HG03060 (cell line): ENCODE data around the gene ZNF549.

Experiments used
- ATAC-seq: cut with Tn5 transposase; IDR thresholded peaks from one replicate; pipeline ENCODE4 v1.9.1; 2021; ENCODE audit warnings: low read depth, moderate number of reproducible peaks; ENCODE audit not compliant: unreplicated experiment

The ZNF549 gene

DNA sequence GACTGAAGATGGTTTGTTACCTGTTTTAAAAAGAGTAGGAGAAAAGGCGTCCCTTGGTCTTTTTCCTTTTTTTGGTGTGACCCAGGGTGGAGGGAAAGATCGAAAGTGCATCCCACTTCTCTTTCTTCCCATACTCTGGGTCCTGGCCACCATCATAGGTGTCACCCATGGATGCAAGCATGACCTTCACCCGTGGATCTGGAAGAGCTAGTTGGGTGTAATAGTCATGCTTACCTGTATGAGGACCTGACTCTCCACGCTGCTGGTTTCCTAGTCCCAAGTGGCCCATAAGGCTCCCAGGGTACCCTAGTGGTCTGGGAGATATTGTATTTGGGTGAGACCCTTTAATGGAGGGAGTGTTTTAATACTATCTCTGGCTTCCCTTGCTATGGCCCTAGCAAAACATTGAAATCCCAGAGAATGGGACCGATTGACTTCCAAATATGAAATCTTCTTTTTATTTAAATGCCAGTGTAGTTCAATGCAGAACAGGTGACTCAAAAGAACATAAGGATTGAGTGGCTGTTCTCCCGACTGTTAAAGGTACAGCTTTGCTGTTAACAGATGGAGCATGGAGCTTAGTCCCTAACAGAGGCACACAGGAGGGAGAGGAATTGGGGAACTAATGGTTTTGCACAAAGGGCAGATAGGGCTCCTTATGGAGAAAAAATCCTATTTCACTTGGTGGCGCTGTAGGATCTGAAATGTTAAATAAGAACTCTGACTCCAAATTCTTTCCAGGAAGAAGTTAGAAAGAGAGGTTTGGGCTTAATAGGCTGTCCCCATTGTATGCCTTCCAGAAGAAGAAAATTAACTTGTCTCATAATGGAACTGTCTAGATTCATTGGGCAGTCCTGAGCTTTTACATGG is 39.5 kb downstream of the ZNF549 start:
- no peak for ATAC-seq

DNA sequence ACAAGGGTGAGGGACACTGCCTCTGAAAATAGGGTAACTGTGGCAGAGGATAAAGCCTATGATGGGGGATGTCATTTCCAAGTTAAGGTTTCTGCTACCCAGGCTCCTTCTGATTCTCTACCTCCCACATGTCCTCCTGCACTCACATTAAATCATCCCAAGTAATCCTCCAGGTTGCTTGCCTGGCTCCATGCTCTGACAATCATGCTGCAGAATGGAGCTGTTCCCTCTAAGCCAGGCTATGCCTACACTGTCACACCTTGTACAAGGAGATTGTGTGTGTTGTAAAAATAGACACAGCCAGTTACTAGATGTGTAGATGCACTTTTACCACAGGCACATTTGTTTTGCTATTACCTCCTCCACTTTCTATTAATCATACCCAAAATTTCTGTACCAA is 43.6 kb downstream of the ZNF549 start:
- ATAC-seq, result no peak

DNA sequence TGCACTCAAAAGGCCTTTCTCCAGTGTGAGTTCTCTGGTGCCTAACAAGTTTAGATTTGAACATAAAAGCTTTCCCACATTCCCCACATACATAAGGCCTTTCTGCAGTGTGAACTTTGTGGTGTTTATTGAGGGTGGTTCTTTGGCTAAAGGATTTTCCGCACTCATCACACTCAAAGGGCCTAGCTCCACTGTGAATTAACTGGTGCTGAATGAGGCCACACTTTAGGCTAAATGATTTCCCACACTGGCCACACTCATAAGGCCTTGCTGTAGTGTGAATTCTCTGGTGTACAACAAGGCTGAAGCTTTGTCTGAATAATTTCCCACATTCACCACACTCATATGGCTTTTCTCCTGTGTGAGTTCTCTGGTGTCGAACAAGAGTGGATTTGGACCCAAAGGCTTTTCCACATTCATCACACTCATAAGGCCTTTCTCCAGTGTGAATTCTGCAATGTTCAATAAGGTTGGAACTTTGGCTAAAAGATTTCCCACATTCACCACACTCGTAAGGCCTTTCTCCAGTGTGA is 45.3 kb downstream of the ZNF549 start:
- no peak for ATAC-seq

DNA sequence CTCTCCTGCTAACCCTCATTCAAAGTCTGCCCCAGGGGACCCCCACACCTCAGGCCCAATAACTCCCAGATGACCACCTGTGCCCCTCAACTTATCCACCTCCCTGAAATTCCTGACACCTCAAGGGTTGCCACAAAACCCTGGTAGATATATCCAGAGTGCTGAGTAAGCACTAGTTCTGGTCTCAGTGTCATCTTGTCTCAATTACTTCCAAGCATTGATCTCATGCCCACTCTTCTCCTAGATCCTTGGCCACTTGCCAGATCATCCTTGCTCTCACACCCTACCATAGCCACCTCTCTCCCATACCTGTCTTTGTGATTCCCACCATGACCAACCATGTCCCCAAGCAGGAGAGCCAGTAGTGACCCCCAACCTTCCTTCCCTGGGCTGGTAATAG is 49.5 kb downstream of the ZNF549 start:
- ATAC-seq, result no peak

DNA sequence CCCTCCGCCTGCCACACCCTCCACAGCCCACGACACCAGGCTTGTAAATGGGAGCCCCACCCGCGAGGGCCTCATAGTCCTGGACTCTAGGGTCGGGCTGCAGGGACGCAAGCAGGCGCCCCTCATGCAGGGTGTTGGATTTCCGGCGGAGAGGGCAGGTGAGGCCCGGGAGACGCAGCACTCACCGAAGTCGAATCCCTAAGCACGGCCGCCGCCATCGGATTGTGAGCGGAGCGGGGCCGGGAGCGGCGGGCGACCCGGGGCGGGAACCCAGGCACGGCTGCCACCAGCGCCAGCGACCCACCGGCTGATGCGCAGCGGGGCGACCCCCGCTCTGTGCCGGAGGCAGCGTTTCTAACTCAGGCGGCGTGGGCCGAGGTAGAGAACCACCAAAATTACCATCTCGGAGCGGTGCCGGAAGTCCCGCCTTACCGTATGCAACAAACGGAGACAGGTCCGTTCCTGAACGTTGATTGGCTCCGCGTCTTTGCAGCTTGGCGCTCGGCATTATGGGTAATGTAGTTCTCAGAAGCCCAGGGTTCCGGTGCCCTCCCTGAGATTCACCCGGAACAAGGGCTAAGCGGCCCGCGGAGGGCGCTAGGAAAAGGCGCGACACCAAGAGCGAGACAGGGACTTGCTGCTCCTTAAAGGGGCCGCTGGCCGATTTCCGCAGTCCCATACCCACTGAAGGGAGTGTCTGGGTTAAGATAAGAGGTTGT is 51.5 kb downstream of the ZNF549 start, which contains the start of gene ZNF416:
ZNF416 (minus strand) TSS at position 425 of the 719 bp plus-strand sequence; CDS start at position 218, 207 bp downstream.
- peak; percentile 91 for ATAC-seq

DNA sequence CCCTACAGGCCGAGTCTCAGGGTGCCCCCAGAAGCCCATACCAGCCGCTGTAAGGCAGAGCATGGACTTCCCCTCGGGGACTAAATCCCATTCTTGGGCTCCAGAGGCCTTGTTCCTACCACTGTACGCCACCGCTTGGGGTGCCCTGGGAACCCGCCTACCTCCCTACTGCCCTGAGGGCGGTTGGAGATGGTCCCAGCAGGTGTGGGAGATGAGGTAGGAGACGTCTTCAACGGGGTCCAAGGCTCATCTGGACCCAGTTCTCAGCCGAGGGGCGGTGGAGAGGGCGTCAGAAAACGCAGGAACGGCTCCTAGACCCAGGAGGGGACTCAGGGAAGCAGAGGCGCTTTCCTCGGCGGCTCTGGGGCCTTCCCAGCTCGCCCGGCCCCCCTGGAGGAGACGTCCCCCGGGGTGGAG is 56.0 kb downstream of the ZNF549 start:
- ATAC-seq, result no peak

DNA sequence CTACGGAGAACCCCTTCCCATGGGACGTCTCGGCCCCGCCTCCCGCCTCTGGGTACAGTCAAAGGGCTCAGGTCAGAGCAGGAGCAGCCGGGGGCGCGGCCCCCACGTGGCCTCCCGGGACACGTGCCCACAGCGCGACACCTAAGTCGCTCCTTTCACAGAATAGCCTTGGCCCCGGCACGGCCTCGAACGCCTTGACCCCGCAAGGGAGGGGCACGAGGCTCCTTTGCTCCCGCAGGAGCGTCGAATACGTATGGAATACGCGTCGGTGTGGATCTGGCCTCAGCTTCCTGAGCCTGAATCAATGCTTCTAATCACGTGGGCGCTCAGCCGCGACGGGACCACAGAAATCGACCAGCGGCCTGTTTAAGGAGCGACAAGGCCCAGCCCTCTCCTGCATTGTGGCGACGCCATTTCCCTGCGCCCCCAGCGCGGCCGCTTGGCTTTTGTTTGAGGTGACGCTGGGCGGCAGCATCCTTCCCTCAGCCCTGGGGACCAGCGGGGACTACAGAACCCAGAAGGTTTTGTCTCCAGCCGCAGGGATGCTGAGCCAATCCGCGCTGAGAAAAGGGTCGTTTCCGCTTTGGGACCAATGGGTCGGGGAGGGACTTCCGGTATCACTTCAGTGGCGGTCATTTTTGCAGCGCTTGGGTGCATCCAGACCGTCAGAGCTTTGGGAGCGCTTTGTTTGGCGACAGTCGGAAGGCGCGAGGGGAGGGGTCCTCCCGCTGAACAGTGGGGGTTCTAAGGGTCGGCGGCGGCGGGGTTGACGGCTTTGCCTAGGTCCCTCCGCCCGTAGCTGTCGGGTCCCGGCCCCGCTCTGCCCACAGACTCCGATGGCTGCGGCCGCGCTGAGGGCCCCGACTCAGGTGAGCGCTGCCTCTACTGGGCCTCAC is 56.6 kb downstream of the ZNF549 start, which contains the start of gene ZIK1:
ZIK1 (plus strand) TSS at position 625 of the 896 bp plus-strand sequence; CDS start at position 837, 212 bp downstream.
- no peak for ATAC-seq

DNA sequence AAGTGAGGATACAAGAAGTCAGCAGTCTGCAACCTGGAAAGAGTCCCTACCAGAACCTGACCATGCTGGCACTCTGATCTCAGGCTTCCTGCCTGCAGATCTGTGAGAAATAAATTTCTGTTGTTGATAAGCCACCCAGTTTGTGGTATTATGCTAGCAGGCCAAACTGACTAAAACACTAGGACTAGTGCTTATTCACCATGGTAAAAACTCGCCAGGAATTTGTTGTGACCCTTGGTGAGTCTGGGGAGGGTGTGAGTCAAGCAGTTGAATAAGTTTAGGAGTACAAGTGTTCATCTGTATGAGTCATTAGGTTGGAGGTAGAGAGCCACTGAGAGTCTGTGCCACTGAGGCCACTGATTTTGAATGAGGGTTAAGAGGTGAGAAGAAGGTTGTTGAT is 60.4 kb downstream of the ZNF549 start:
- ATAC-seq, result no peak

DNA sequence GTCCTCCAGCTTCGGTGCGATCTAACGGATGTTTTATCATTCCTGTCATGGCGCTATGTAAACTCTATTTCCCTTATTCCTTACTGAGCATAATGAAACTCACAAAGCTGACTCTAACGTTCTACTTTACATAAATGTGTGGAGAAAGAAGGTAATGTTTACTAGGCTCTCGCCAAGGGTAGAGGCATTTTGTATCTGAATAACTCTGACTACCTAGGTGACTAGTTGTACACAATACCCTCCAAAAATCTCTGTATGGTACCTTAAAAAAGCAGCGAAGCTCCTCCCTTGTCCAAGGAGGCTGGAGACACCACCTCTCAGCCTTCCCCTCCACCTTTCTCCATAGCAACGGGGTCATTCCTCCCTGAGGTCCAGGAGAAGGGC is 72.2 kb downstream of the ZNF549 start:
- ATAC-seq, result no peak

DNA sequence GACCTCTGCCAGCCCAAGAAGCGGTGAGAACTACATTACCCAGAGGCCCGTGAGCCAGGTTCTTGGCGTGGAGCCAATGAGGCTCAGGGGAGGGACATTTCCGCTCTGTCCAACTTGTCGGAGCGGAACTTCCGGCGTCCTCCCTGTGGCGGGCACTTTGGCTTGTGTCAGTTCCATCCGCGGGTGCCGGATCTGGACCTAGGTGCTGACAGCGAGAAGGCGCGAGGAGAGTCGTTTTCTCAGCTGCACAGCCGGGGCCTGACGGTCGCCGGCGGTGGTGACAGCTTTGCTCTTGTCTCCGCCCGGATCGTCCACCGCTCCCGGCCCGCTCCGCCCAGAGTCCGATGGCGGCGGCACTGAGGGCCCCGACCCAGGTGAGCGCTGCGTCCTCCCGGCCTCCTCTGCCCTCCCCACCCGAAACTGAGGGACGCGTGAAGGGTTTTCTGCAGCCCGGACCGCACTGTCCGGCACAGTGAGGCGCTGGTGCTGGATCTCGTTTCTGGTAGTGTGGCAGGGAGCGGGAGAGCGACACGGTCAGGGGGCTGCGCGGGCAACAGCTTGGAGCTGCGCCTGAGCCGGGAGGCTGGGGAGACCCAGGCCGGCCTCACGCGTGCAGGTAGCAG is 72.7 kb downstream of the ZNF549 start, which contains the start of gene ZNF530:
ZNF530 (plus strand) TSS at position 125 of the 623 bp plus-strand sequence. CDS start 4,461 bp downstream, outside the sequence.
- ATAC-seq, result no peak

DNA sequence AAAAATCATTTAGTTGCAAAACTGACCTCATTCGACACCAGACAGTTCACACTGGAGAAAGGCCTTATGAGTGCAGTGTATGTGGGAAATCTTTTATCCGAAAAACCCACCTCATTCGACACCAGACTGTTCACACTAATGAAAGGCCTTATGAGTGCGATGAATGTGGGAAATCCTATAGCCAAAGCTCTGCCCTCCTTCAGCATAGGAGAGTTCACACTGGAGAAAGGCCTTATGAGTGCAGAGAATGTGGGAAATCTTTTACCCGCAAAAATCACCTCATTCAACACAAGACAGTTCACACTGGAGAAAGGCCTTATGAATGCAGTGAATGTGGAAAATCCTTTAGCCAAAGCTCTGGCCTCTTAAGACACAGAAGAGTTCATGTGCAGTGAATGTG is 79.8 kb downstream of the ZNF549 start:
- no peak for ATAC-seq
